ENCODE results near the gene CAMSAP2. TPM values are rescaled to one million over a fixed set of nuclear protein-coding genes. Genes with fewer than 3 reads are reported as not detected.

Gene CAMSAP2
- total RNA-seq, 1 experiment from 2014 or later, result 25.0 TPM

DNA sequence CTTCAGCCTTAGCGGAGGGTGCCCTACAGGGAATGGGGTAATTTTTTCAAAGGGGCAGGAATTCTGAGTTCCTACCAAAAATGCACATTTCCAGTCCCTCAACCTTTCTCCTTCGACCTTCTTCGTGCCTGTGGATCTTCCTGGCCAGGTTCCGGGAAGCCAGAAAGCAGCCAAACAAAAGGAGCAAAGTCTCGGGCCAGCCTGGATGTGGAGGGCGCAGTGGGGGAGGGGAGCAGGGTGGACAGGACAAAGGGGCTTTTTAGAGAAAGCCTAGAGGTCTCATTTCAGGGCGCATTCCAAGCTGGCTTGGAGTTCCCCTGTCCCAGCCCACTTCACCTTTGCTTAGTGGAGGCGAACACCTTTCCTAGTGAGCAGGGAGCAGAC is 153.1 kb downstream of the CAMSAP2 start:
- TF ChIP-seq SRF (IDR thresholded peaks at IDR 0.05; ENCODE audit: low read depth), result no peak
- no peak for TF ChIP-seq YY1 (IDR thresholded peaks at IDR 0.05; ENCODE audit: extremely low read depth, insufficient replicate concordance, low read depth, low read length)
- no peak for TF ChIP-seq RAD21 (IDR thresholded peaks at IDR 0.05; ENCODE audit: low read depth)
- TF ChIP-seq ZFX (IDR thresholded peaks at IDR 0.05), result no peak
- TF ChIP-seq, protein P1, sequence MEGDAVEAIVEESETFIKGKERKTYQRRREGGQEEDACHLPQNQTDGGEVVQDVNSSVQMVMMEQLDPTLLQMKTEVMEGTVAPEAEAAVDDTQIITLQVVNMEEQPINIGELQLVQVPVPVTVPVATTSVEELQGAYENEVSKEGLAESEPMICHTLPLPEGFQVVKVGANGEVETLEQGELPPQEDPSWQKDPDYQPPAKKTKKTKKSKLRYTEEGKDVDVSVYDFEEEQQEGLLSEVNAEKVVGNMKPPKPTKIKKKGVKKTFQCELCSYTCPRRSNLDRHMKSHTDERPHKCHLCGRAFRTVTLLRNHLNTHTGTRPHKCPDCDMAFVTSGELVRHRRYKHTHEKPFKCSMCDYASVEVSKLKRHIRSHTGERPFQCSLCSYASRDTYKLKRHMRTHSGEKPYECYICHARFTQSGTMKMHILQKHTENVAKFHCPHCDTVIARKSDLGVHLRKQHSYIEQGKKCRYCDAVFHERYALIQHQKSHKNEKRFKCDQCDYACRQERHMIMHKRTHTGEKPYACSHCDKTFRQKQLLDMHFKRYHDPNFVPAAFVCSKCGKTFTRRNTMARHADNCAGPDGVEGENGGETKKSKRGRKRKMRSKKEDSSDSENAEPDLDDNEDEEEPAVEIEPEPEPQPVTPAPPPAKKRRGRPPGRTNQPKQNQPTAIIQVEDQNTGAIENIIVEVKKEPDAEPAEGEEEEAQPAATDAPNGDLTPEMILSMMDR (IDR thresholded peaks at IDR 0.05 in 2 of 3, conservative IDR thresholded peaks at IDR 0.05 in 1 of 3; ENCODE audit: borderline replicate concordance in 1 of 3, insufficient read depth in 1 of 3, low read depth in 2 of 3, low read length in 2 of 3), result no peak
- TF ChIP-seq POLR2A (IDR thresholded peaks at IDR 0.05; ENCODE audit: borderline replicate concordance, extremely low read depth, insufficient read depth, insufficient read length), result no peak
- TF ChIP-seq EGR1 (IDR thresholded peaks at IDR 0.05; ENCODE audit: low read depth), result no peak
- Histone ChIP-seq H3K4me2 (ENCODE audit: low read length) (peak overlapping the region; percentile 97), H3K4me3 (replicated peaks in 1 of 2; ENCODE audit: low read depth in 1 of 2, low read length in 2 of 2) (peak overlapping the region; percentile 57 to 72), H3K9me3 (ENCODE audit: control insufficient read depth in 1 of 2, insufficient read depth in 1 of 2, low read depth in 1 of 2, low read length in 2 of 2) (no peaks in the 10 kb centered on the region), H2AFZ (ENCODE audit: low read depth, low read length, poor library complexity, severe bottlenecking) (peak overlapping the region; percentile 80), H4K20me1 (ENCODE audit: insufficient read depth) (no peaks in the 10 kb centered on the region), H3K36me3 (ENCODE audit: control insufficient read depth in 1 of 2, insufficient read depth in 2 of 2, low read length in 2 of 2) (no peaks in the 10 kb centered on the region), H3K27me3 (ENCODE audit: insufficient read depth, low read length) (no peaks in the 10 kb centered on the region), H3K9ac (ENCODE audit: low read length) (peak overlapping the region; percentile 75), H3K4me1 (ENCODE audit: control insufficient read depth in 1 of 2, insufficient read depth in 2 of 2, low read length in 2 of 2) (peaks cover 41 to 67% of the 10 kb centered on the region in 2 experiments), H3K79me2 (ENCODE audit: insufficient read depth, low read length) (no peaks in the 10 kb centered on the region; the same call in 1 of the 2 replicates), H3K9me2 (ENCODE audit: insufficient read depth) (no peaks in the 10 kb centered on the region), H3K27ac (ENCODE audit: low read depth, low read length) (peak overlapping the region; percentile 72)
- BruUV-seq (replicated peaks), result no TSS peak
- peak; percentile 1; the same call in 1 of the 2 replicates for ATAC-seq
- ChIA-PET POLR2A (no interaction called here), CTCF (interaction anchor here (1.0 to 1.7 kb wide), 3 partner anchors 11 to 269 kb away, joined by 4 to 6 read pairs (median 6); no protein-coding TSS in a partner anchor), RAD21 (ENCODE audit: low non-redundant PET in 1 of 2, low total read pairs in 2 of 2, uncharacterized antibody in 2 of 2, unreplicated experiment in 2 of 2) (no interaction called here)
- intact Hi-C loops (cut with micrococcal nuclease), result no loop called here
- no peak for DNase-seq (ENCODE audit: low read depth, low spot score)

DNA sequence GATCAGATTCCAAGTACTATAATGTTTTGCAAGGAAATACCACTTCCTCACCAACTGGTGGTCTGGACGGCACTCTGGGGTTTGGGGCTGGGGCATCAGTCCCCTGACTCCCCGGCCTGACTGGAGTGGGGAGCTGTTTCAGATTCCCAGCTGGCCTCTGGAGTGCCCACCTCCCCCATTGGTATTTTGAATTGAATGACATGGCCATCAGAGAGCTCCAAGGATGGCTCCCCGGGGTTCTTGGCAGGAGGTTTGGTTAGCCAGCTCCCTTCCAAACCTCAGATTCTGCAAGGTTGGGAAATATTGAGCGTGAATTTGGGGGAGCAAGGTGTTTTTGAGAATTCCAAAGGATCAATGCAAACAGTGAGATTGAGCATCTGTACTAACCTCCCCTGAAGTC is 153.9 kb downstream of the CAMSAP2 start:
- Histone ChIP-seq H3K79me2 (ENCODE audit: insufficient read depth, low read length) (no peaks in the 10 kb centered on the region; the same call in 1 of the 2 replicates), H3K27ac (ENCODE audit: low read depth, low read length) (no peak overlapping the region), H3K4me2 (ENCODE audit: low read length) (peak overlapping the region; percentile 97), H2AFZ (ENCODE audit: low read depth, low read length, poor library complexity, severe bottlenecking) (no peak overlapping the region), H3K9ac (ENCODE audit: low read length) (0 out of 2 replicates have a peak overlapping the region, but pooled peaks have one; percentile 75), H3K27me3 (ENCODE audit: insufficient read depth, low read length) (no peaks in the 10 kb centered on the region), H3K9me3 (ENCODE audit: control insufficient read depth in 1 of 2, insufficient read depth in 1 of 2, low read depth in 1 of 2, low read length in 2 of 2) (no peaks in the 10 kb centered on the region), H3K4me1 (ENCODE audit: control insufficient read depth in 1 of 2, insufficient read depth in 2 of 2, low read length in 2 of 2) (peaks cover 47 to 75% of the 10 kb centered on the region in 2 experiments), H4K20me1 (ENCODE audit: insufficient read depth) (no peaks in the 10 kb centered on the region), H3K9me2 (ENCODE audit: insufficient read depth) (no peaks in the 10 kb centered on the region), H3K4me3 (replicated peaks in 1 of 2; ENCODE audit: low read depth in 1 of 2, low read length in 2 of 2) (peak overlapping the region in 1 of 2 experiments; percentile 72; a peak in 2 of 4 replicates), H3K36me3 (ENCODE audit: control insufficient read depth in 1 of 2, insufficient read depth in 2 of 2, low read length in 2 of 2) (no peaks in the 10 kb centered on the region)
- RAD21 ChIA-PET (ENCODE audit: low non-redundant PET in 1 of 2, low total read pairs in 2 of 2, uncharacterized antibody in 2 of 2, unreplicated experiment in 2 of 2), result no interaction called here
- intact Hi-C loops (cut with micrococcal nuclease), result no loop called here
- BruUV-seq (replicated peaks), result no TSS peak
- DNase-seq (ENCODE audit: low read depth, low spot score) (no peak), ATAC-seq (no peak)
- POLR2A ChIA-PET, result no interaction called here
- CTCF ChIA-PET, result no interaction called here
- TF ChIP-seq ZNF274 (IDR thresholded peaks at IDR 0.05; ENCODE audit: low read depth, low read length) (no peak), EZH2phosphoT487 (IDR thresholded peaks at IDR 0.05; ENCODE audit: borderline replicate concordance) (no peak), POLR2A (IDR thresholded peaks at IDR 0.05; ENCODE audit: borderline replicate concordance, extremely low read depth, insufficient read depth, insufficient read length) (no peak), RAD21 (IDR thresholded peaks at IDR 0.05; ENCODE audit: low read depth) (no peak), SP1 (IDR thresholded peaks at IDR 0.05; ENCODE audit: low read depth) (no peak), JUND (IDR thresholded peaks at IDR 0.05) (no peak)
